Hindlimb muscle (tissue), 1 donor: ENCODE measurements around the gene CNTNAP2. TPM values are rescaled to one million over a fixed set of nuclear protein-coding genes. Genes with fewer than 3 reads are reported as not detected.
"Not testable (repeated sequence)": the region's sequence is repeated elsewhere in the genome, so short reads cannot be mapped to it uniquely, and the experiment has no call there.

Source experiments
- DNase-seq: peaks from one replicate; pipeline ENCODE4 v3.0.0-alpha.2; 2013
- polyA plus RNA-seq: library from polyadenylated mRNA; unstranded; fragments of 120-200 nt; gene quantifications from one replicate; pipeline ENCODE4 v1.2.1, GENCODE V29; 2013; ENCODE audit not compliant: insufficient read length

CNTNAP2 gene
- polyA plus RNA-seq, 1 donor = 10.1 TPM

- DNase-seq = peak; percentile 78
Measured at GRCh38 chr7:147033641-147034040, 917.0 kb downstream of the CNTNAP2 start.

GRCh38 chr7:147041438-147041837, 924.8 kb downstream of the CNTNAP2 start:
- DNase-seq = no peak

GRCh38 chr7:147044941-147045340, 928.3 kb downstream of the CNTNAP2 start:
- DNase-seq = no peak

GRCh38 chr7:147047696-147048095, 931.1 kb downstream of the CNTNAP2 start:
- DNase-seq = no peak

- DNase-seq = no peak
Measured at GRCh38 chr7:147048864-147049263, 932.3 kb downstream of the CNTNAP2 start.

GRCh38 chr7:147052818-147053217, 936.2 kb downstream of the CNTNAP2 start:
- no peak for DNase-seq

- no peak for DNase-seq
Measured at GRCh38 chr7:147053746-147054145, 937.1 kb downstream of the CNTNAP2 start.

GRCh38 chr7:147060070-147060469, 943.5 kb downstream of the CNTNAP2 start:
- no peak for DNase-seq

GRCh38 chr7:147062897-147063296, 946.3 kb downstream of the CNTNAP2 start:
- no peak for DNase-seq

GRCh38 chr7:147068842-147069241, 952.2 kb downstream of the CNTNAP2 start:
- DNase-seq = no peak

GRCh38 chr7:147069771-147070170, 953.2 kb downstream of the CNTNAP2 start:
- DNase-seq = no peak

- DNase-seq = no peak
Measured at GRCh38 chr7:147070886-147071285, 954.3 kb downstream of the CNTNAP2 start.

- no peak for DNase-seq
Measured at GRCh38 chr7:147071536-147071935, 954.9 kb downstream of the CNTNAP2 start.

- DNase-seq = no peak
Measured at GRCh38 chr7:147078312-147078711, 961.7 kb downstream of the CNTNAP2 start.

- DNase-seq = no peak
Measured at GRCh38 chr7:147079083-147079482, 962.5 kb downstream of the CNTNAP2 start.

- no peak for DNase-seq
Measured at GRCh38 chr7:147079921-147080420, 963.4 kb downstream of the CNTNAP2 start.

- DNase-seq = no peak
Measured at GRCh38 chr7:147081117-147081516, 964.5 kb downstream of the CNTNAP2 start.

GRCh38 chr7:147089051-147089461, 972.5 kb downstream of the CNTNAP2 start:
- no peak for DNase-seq

- no peak for DNase-seq
Measured at GRCh38 chr7:147089608-147090007, 973.0 kb downstream of the CNTNAP2 start.

- DNase-seq = no peak
Measured at GRCh38 chr7:147096629-147097028, 980.0 kb downstream of the CNTNAP2 start.

- no peak for DNase-seq
Measured at GRCh38 chr7:147103224-147103623, 986.6 kb downstream of the CNTNAP2 start.

- DNase-seq = peak; percentile 5
Measured at GRCh38 chr7:147106746-147107145, 990.1 kb downstream of the CNTNAP2 start.

GRCh38 chr7:147114525-147114924, 997.9 kb downstream of the CNTNAP2 start:
- not testable (repeated sequence) for DNase-seq

- peak; percentile 39 for DNase-seq
Measured at GRCh38 chr7:147136352-147136751, 1019.8 kb downstream of the CNTNAP2 start.

- DNase-seq = no peak
Measured at GRCh38 chr7:147145194-147145593, 1028.6 kb downstream of the CNTNAP2 start.
